ENCODE results near the gene MMP27.

MMP27 gene

GRCh38 chr11:102716527-102716926, 11.0 kb upstream of the MMP27 start:
- no peak overlapping the region for H3K4me3 ChIP-seq (ENCODE audit: low read depth, low read length)
- no peak for DNase-seq (ENCODE audit: low read depth)
- TF ChIP-seq CTCF (IDR thresholded peaks at IDR 0.05; ENCODE audit: low read depth, low read length, missing control alignments) = no peak

- no peak overlapping the region for H3K4me3 ChIP-seq (ENCODE audit: low read depth, low read length)
- no peak for TF ChIP-seq CTCF (IDR thresholded peaks at IDR 0.05; ENCODE audit: low read depth, low read length, missing control alignments)
- no peak for DNase-seq (ENCODE audit: low read depth)
Observed at GRCh38 chr11:102712137-102712536, 6.6 kb upstream of the MMP27 start.

- no peak for TF ChIP-seq CTCF (IDR thresholded peaks at IDR 0.05; ENCODE audit: low read depth, low read length, missing control alignments)
- DNase-seq (ENCODE audit: low read depth) = no peak
- no peak overlapping the region for H3K4me3 ChIP-seq (ENCODE audit: low read depth, low read length)
Observed at GRCh38 chr11:102709201-102709945, 3.8 kb upstream of the MMP27 start.

- H3K4me3 ChIP-seq (ENCODE audit: low read depth, low read length) = no peak overlapping the region
Observed at GRCh38 chr11:102708654-102709053, 3.1 kb upstream of the MMP27 start.

GRCh38 chr11:102704841-102705240, 728 bp downstream of the MMP27 start:
- no peak overlapping the region for H3K4me3 ChIP-seq (ENCODE audit: low read depth, low read length)
- no peak for TF ChIP-seq CTCF (IDR thresholded peaks at IDR 0.05; ENCODE audit: low read depth, low read length, missing control alignments)
- no peak for DNase-seq (ENCODE audit: low read depth)

More at GRCh38 chr11:102708654-102709053, 3.1 kb upstream of the MMP27 start:
- TF ChIP-seq CTCF (IDR thresholded peaks at IDR 0.05; ENCODE audit: low read depth, low read length, missing control alignments) = no peak
- no peak for DNase-seq (ENCODE audit: low read depth)

- no peak overlapping the region for H3K4me3 ChIP-seq (ENCODE audit: low read depth, low read length)
- DNase-seq (ENCODE audit: low read depth) = no peak
- TF ChIP-seq CTCF (IDR thresholded peaks at IDR 0.05; ENCODE audit: low read depth, low read length, missing control alignments) = no peak
Observed at GRCh38 chr11:102703826-102704493, 1.6 kb downstream of the MMP27 start.
